ENCODE data around the gene GPR25.

Gene GPR25

GRCh38 chr1:200862713-200863415 lies 9.9 kb upstream of the GPR25 start:
- Histone ChIP-seq H3K9me3 (no peaks in the 10 kb centered on the region), H3K36me3 (replicated peaks) (peaks cover 8% of the 10 kb centered on the region), H3K4me1 (no peaks in the 10 kb centered on the region), H3K4me3 (no peak overlapping the region), H3K27me3 (ENCODE audit: low read depth) (no peaks in the 10 kb centered on the region)
- no peak for DNase-seq (ENCODE audit: low spot score in 2 of 2)
- in situ Hi-C loops (cut with MboI; ENCODE audit: low sequenced_read_pairs), result no loop called here

- no peaks in the 10 kb centered on the region for H3K9me3 ChIP-seq
- in situ Hi-C loops (cut with MboI; ENCODE audit: low sequenced_read_pairs), result no loop called here
- H3K27me3 ChIP-seq (ENCODE audit: low read depth), result no peaks in the 10 kb centered on the region
- peaks cover 6% of the 10 kb centered on the region for H3K36me3 ChIP-seq (replicated peaks)
- DNase-seq (ENCODE audit: low spot score in 2 of 2), result no peak
- H3K4me3 ChIP-seq, result no peak overlapping the region
- H3K4me1 ChIP-seq, result no peaks in the 10 kb centered on the region
Observed at GRCh38 chr1:200866116-200866515, 6.7 kb upstream of the GPR25 start.

- in situ Hi-C loops (cut with MboI; ENCODE audit: low sequenced_read_pairs), result no loop called here
- no peaks in the 10 kb centered on the region for H3K9me3 ChIP-seq
- H3K36me3 ChIP-seq (replicated peaks), result peaks cover 6% of the 10 kb centered on the region
- H3K4me3 ChIP-seq, result no peak overlapping the region
- H3K4me1 ChIP-seq, result no peaks in the 10 kb centered on the region
- H3K27me3 ChIP-seq (ENCODE audit: low read depth), result no peaks in the 10 kb centered on the region
- no peak for DNase-seq (ENCODE audit: low spot score in 2 of 2)
Observed at GRCh38 chr1:200866521-200866920, 6.3 kb upstream of the GPR25 start.

GRCh38 chr1:200867018-200867811 lies 5.6 kb upstream of the GPR25 start:
- Histone ChIP-seq H3K4me3 (no peak overlapping the region), H3K4me1 (no peaks in the 10 kb centered on the region), H3K36me3 (replicated peaks) (peaks cover 6% of the 10 kb centered on the region), H3K9me3 (no peaks in the 10 kb centered on the region), H3K27me3 (ENCODE audit: low read depth) (no peaks in the 10 kb centered on the region)
- no peak for DNase-seq (ENCODE audit: low spot score in 2 of 2)
- in situ Hi-C loops (cut with MboI; ENCODE audit: low sequenced_read_pairs), result no loop called here

GRCh38 chr1:200869376-200869752 lies 3.4 kb upstream of the GPR25 start:
- Histone ChIP-seq H3K27me3 (ENCODE audit: low read depth) (no peaks in the 10 kb centered on the region), H3K4me3 (no peak overlapping the region), H3K4me1 (no peaks in the 10 kb centered on the region), H3K36me3 (replicated peaks) (no peaks in the 10 kb centered on the region), H3K9me3 (no peaks in the 10 kb centered on the region)
- DNase-seq (ENCODE audit: low spot score in 2 of 2), result no peak
- in situ Hi-C loops (cut with MboI; ENCODE audit: low sequenced_read_pairs), result no loop called here

- no peak overlapping the region for H3K4me3 ChIP-seq
- in situ Hi-C loops (cut with MboI; ENCODE audit: low sequenced_read_pairs), result no loop called here
- no peaks in the 10 kb centered on the region for H3K9me3 ChIP-seq
Observed at GRCh38 chr1:200869753-200870391, 2.9 kb upstream of the GPR25 start.

GRCh38 chr1:200873116-200873670 lies 412 bp downstream of the GPR25 start:
- Histone ChIP-seq H3K4me3 (no peak overlapping the region), H3K9me3 (no peaks in the 10 kb centered on the region), H3K27me3 (ENCODE audit: low read depth) (no peaks in the 10 kb centered on the region), H3K4me1 (no peaks in the 10 kb centered on the region), H3K36me3 (replicated peaks) (no peaks in the 10 kb centered on the region)
- in situ Hi-C loops (cut with MboI; ENCODE audit: low sequenced_read_pairs), result no loop called here
- DNase-seq (ENCODE audit: low spot score in 2 of 2), result no peak

More at GRCh38 chr1:200869753-200870391, 2.9 kb upstream of the GPR25 start:
- Histone ChIP-seq H3K36me3 (replicated peaks) (no peaks in the 10 kb centered on the region), H3K27me3 (ENCODE audit: low read depth) (no peaks in the 10 kb centered on the region), H3K4me1 (no peaks in the 10 kb centered on the region)
- no peak for DNase-seq (ENCODE audit: low spot score in 2 of 2)

GRCh38 chr1:200873671-200874397 lies 1.1 kb downstream of the GPR25 start:
- Histone ChIP-seq H3K27me3 (ENCODE audit: low read depth) (no peaks in the 10 kb centered on the region), H3K4me3 (no peak overlapping the region), H3K9me3 (no peaks in the 10 kb centered on the region), H3K36me3 (replicated peaks) (no peaks in the 10 kb centered on the region), H3K4me1 (no peaks in the 10 kb centered on the region)
- in situ Hi-C loops (cut with MboI; ENCODE audit: low sequenced_read_pairs), result no loop called here
- DNase-seq (ENCODE audit: low spot score in 2 of 2), result no peak

- Histone ChIP-seq H3K9me3 (no peaks in the 10 kb centered on the region), H3K4me3 (no peak overlapping the region), H3K27me3 (ENCODE audit: low read depth) (no peaks in the 10 kb centered on the region), H3K36me3 (replicated peaks) (no peaks in the 10 kb centered on the region), H3K4me1 (no peaks in the 10 kb centered on the region)
- no peak for DNase-seq (ENCODE audit: low spot score in 2 of 2)
- in situ Hi-C loops (cut with MboI; ENCODE audit: low sequenced_read_pairs), result no loop called here
Observed at GRCh38 chr1:200874694-200875093, 1.9 kb downstream of the GPR25 start.

GRCh38 chr1:200875416-200875815 lies 2.6 kb downstream of the GPR25 start:
- in situ Hi-C loops (cut with MboI; ENCODE audit: low sequenced_read_pairs), result no loop called here
- Histone ChIP-seq H3K4me3 (no peak overlapping the region), H3K36me3 (replicated peaks) (no peaks in the 10 kb centered on the region), H3K27me3 (ENCODE audit: low read depth) (no peaks in the 10 kb centered on the region), H3K4me1 (no peaks in the 10 kb centered on the region), H3K9me3 (no peaks in the 10 kb centered on the region)
- DNase-seq (ENCODE audit: low spot score in 2 of 2), result no peak

- no peak for DNase-seq (ENCODE audit: low spot score in 2 of 2)
- Histone ChIP-seq H3K36me3 (replicated peaks) (no peaks in the 10 kb centered on the region), H3K4me1 (no peaks in the 10 kb centered on the region), H3K27me3 (ENCODE audit: low read depth) (no peaks in the 10 kb centered on the region), H3K9me3 (no peaks in the 10 kb centered on the region), H3K4me3 (no peak overlapping the region)
- in situ Hi-C loops (cut with MboI; ENCODE audit: low sequenced_read_pairs), result no loop called here
Observed at GRCh38 chr1:200877010-200877409, 4.2 kb downstream of the GPR25 start.

- Histone ChIP-seq H3K4me3 (no peak overlapping the region), H3K36me3 (replicated peaks) (no peaks in the 10 kb centered on the region), H3K9me3 (no peaks in the 10 kb centered on the region), H3K4me1 (no peaks in the 10 kb centered on the region), H3K27me3 (ENCODE audit: low read depth) (no peaks in the 10 kb centered on the region)
- in situ Hi-C loops (cut with MboI; ENCODE audit: low sequenced_read_pairs), result no loop called here
- DNase-seq (ENCODE audit: low spot score in 2 of 2), result no peak
Observed at GRCh38 chr1:200877839-200878551, 5.2 kb downstream of the GPR25 start.

GRCh38 chr1:200880212-200880611 lies 7.4 kb downstream of the GPR25 start:
- in situ Hi-C loops (cut with MboI; ENCODE audit: low sequenced_read_pairs), result no loop called here
- DNase-seq (ENCODE audit: low spot score in 2 of 2), result no peak

More at GRCh38 chr1:200880212-200880611, 7.4 kb downstream of the GPR25 start:
- no peaks in the 10 kb centered on the region for H3K36me3 ChIP-seq (replicated peaks)
- H3K4me1 ChIP-seq, result no peaks in the 10 kb centered on the region
- no peaks in the 10 kb centered on the region for H3K9me3 ChIP-seq
- no peak overlapping the region for H3K4me3 ChIP-seq
- no peaks in the 10 kb centered on the region for H3K27me3 ChIP-seq (ENCODE audit: low read depth)

All from HAP-1 (cell line).